Dendritic cell treated with granulocyte-macrophage colony-stimulating factor and Interleukin-4, amounts not matched to agents 40 ng/mL and 50 ng/mL, for 4 days (primary cell): Measurements from ENCODE around the gene RPEL1.
"Not testable (repeated sequence)": the region's sequence is repeated elsewhere in the genome, so short reads cannot be mapped to it uniquely, and the experiment has no call there.

Source experiments
- H3K27ac Mint-ChIP-seq: one replicate; pipeline ENCODE4 v1.8.0; 2022; ENCODE audit warnings: mild to moderate bottlenecking, mixed read lengths
- H3K27me3 Mint-ChIP-seq: one replicate; pipeline ENCODE4 v1.8.0; 2022; ENCODE audit warnings: mild to moderate bottlenecking, mixed read lengths
- H3K36me3 Mint-ChIP-seq: one replicate; pipeline ENCODE4 v1.8.0; 2022; ENCODE audit warnings: low read depth, mixed read lengths
- H3K4me1 Mint-ChIP-seq: one replicate; pipeline ENCODE4 v1.8.0; 2022; ENCODE audit warnings: low read depth, mixed read lengths
- H3K4me3 Mint-ChIP-seq: one replicate; pipeline ENCODE4 v1.8.0; 2022; ENCODE audit warnings: mild to moderate bottlenecking, moderate library complexity, mixed read lengths
- H3K9me3 Mint-ChIP-seq: one replicate; pipeline ENCODE4 v1.8.0; 2022; ENCODE audit warnings: mixed read lengths
- intact Hi-C: fragments of 100-400 bp; cut with micrococcal nuclease; formaldehyde crosslinking; loops from one replicate; pipeline ENCODE4 v1.15.0; 2022

Gene RPEL1

DNA sequence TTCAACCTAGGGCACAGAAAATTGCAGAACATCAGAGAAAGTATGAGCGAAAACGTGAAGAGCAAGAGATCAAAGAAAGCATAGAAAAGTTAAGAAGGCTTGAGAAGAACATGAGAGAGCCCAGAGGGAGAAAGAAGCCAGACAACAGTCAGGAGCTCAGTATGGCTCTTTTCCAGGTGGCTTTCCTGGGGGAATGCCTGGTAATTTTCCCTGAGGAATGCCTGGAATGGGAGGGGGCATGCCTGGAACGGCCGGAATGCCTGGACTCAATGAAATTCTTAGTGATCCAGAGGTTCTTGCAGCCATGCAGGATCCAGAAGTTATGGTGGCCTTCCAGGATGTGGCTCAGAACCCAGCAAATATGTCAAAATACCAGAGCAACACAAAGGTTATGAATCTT, 29.3 kb upstream of the RPEL1 start:
- H3K4me1 Mint-ChIP-seq, H3K4me3 Mint-ChIP-seq, intact Hi-C loops, H3K36me3 Mint-ChIP-seq, H3K27ac Mint-ChIP-seq, H3K27me3 Mint-ChIP-seq: not testable (repeated sequence)
- H3K9me3 Mint-ChIP-seq: peaks cover 12% of the 10 kb centered on the region

- peaks cover 21% of the 10 kb centered on the region for H3K9me3 Mint-ChIP-seq
- H3K36me3 Mint-ChIP-seq: no peaks in the 10 kb centered on the region
- peak overlapping the region; percentile 18 for H3K27ac Mint-ChIP-seq
- intact Hi-C loops: no loop called here
- H3K27me3 Mint-ChIP-seq: no peaks in the 10 kb centered on the region
- H3K4me1 Mint-ChIP-seq: peaks cover 18% of the 10 kb centered on the region
- H3K4me3 Mint-ChIP-seq: no peak overlapping the region
These were observed 21.6 kb upstream of the RPEL1 start for GRCh38 chr10:103224133-103224532.

- Mint-ChIP-seq H3K27ac (peak overlapping the region; percentile 18), H3K9me3 (peaks cover 21% of the 10 kb centered on the region), H3K4me1 (peaks cover 24% of the 10 kb centered on the region)
- H3K36me3 Mint-ChIP-seq, H3K27me3 Mint-ChIP-seq, intact Hi-C loops, H3K4me3 Mint-ChIP-seq: not testable (repeated sequence)
These were observed 21.0 kb upstream of the RPEL1 start for GRCh38 chr10:103224721-103225120.

GRCh38 chr10:103225939-103226338, 19.7 kb upstream of the RPEL1 start:
- Mint-ChIP-seq H3K27me3 (no peaks in the 10 kb centered on the region), H3K4me3 (no peak overlapping the region), H3K9me3 (peaks cover 21% of the 10 kb centered on the region), H3K36me3 (no peaks in the 10 kb centered on the region), H3K4me1 (peaks cover 25% of the 10 kb centered on the region), H3K27ac (peak overlapping the region; percentile 63)
- intact Hi-C loops: no loop called here

GRCh38 chr10:103227416-103227815, 18.3 kb upstream of the RPEL1 start:
- Mint-ChIP-seq H3K27me3 (no peaks in the 10 kb centered on the region), H3K4me1 (peaks cover 25% of the 10 kb centered on the region), H3K9me3 (peaks cover 15% of the 10 kb centered on the region), H3K36me3 (no peaks in the 10 kb centered on the region), H3K4me3 (no peak overlapping the region), H3K27ac (no peak overlapping the region)
- intact Hi-C loops: no loop called here

- intact Hi-C loops: no loop called here
These were observed 14.6 kb upstream of the RPEL1 start for GRCh38 chr10:103231047-103231551.

DNA sequence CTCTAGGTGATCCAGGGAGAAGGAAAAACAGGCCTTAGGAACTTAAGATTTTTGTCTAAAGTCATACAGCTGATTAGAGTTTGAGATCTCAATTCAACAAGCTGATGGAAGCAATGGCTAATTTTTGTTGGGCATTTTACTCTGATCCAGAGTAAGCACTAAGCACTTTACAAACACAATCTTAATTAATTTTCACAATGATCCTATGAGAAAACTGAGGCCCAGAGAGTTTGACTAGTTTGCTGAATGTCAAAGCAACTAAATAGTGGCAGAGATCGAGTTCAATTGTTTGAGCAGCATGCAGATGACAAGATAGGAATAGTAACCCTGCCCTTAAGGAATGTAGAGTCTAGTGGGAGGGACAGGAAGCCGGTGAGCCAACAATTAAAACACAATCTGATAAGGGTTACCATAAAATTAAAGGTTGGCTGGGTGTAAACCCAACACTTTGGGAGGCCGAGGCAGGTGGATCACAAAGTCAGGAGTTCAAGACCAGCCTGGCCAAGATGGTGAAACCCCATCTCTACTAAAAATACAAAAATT, 13.5 kb upstream of the RPEL1 start:
- intact Hi-C loops: no loop called here
- H3K9me3 Mint-ChIP-seq: no peaks in the 10 kb centered on the region

More at GRCh38 chr10:103231047-103231551, 14.6 kb upstream of the RPEL1 start:
- Mint-ChIP-seq H3K4me1 (peaks cover 22% of the 10 kb centered on the region), H3K27ac (no peak overlapping the region), H3K36me3 (no peaks in the 10 kb centered on the region), H3K27me3 (peaks cover 5% of the 10 kb centered on the region), H3K9me3 (no peaks in the 10 kb centered on the region), H3K4me3 (no peak overlapping the region)

GRCh38 chr10:103232772-103233488, 12.8 kb upstream of the RPEL1 start:
- Mint-ChIP-seq H3K27me3 (peaks cover 5% of the 10 kb centered on the region), H3K4me1 (peaks cover 22% of the 10 kb centered on the region), H3K4me3 (no peak overlapping the region), H3K36me3 (no peaks in the 10 kb centered on the region), H3K9me3 (no peaks in the 10 kb centered on the region), H3K27ac (no peak overlapping the region)
- intact Hi-C loops: no loop called here

More for the DNA sequence above, 13.5 kb upstream of the RPEL1 start:
- Mint-ChIP-seq H3K4me1 (peaks cover 20% of the 10 kb centered on the region), H3K36me3 (no peaks in the 10 kb centered on the region), H3K27me3 (peaks cover 5% of the 10 kb centered on the region), H3K4me3 (no peak overlapping the region), H3K27ac (no peak overlapping the region)

DNA sequence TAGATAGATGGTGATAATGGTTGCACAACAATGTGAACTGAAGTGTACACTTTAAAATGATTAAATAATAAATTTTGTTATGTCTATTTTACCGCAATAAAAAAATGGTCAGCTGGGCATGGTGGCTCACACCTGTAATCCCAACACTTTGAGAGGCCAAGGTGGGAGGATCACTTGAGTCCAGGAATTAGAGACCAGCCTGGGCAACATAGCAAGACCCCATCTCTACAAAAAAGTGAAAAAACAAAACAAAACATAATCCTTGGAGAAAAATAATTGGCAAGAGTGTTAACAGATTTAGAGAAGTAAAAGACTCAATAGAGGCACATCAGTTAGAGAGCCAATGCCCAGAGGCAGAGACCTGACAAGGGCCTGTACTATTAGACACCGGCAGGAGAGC, 9.9 kb upstream of the RPEL1 start:
- peaks cover 37% of the 10 kb centered on the region for H3K4me1 Mint-ChIP-seq
- no peaks in the 10 kb centered on the region for H3K36me3 Mint-ChIP-seq
- peak overlapping the region; percentile 40 for H3K27ac Mint-ChIP-seq
- H3K9me3 Mint-ChIP-seq: no peaks in the 10 kb centered on the region
- no peak overlapping the region for H3K4me3 Mint-ChIP-seq
- intact Hi-C loops: no loop called here
- peaks cover 5% of the 10 kb centered on the region for H3K27me3 Mint-ChIP-seq

DNA sequence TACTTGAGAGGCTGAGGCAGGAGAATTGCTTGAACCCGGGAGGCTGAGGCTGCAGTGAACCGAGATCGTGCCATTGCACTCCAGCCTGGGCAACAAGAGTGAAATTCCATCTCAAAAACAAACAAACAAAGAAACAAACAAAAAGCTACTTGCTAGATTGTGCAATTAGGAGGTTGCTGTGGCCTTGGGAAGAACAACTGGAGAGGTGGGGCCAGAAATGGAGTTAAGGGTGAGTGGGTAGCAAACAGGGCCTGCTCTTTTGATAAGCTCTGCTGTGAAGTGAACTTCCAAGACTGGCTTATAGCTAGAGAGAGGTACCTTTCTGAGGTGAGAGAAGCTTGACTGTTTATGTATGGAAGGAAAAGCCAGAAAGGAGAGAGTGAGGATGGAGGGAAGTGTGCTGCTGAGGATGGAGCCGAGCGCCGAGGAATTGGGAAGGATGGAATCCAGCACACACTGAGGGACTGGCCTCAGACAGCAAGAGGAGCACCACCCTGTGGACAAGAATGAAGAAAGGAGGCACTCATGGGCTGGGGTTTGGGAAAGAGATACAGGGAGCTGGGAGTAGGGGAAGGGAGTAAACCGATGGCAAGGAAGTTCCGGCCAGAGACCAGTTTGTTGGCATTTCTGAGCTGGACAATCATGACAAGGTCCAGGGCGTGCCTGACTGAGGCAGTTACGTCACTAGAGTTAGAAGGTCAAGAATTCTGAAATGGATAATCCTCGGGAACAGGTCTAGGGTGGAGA, 7.0 kb upstream of the RPEL1 start:
- peaks cover 5% of the 10 kb centered on the region for H3K27me3 Mint-ChIP-seq
- no peaks in the 10 kb centered on the region for H3K9me3 Mint-ChIP-seq
- peaks cover 45% of the 10 kb centered on the region for H3K4me1 Mint-ChIP-seq
- no peaks in the 10 kb centered on the region for H3K36me3 Mint-ChIP-seq
- no peak overlapping the region for H3K4me3 Mint-ChIP-seq
- H3K27ac Mint-ChIP-seq: peak overlapping the region; percentile 9
- intact Hi-C loops: no loop called here

- intact Hi-C loops: loop anchor here (1.0 to 10.0 kb wide), 4 partner anchors 43 to 407 kb away; partner anchors contain the start of genes CYP17A1 and NT5C2
- Mint-ChIP-seq H3K27me3 (no peaks in the 10 kb centered on the region), H3K27ac (peak overlapping the region; percentile 97), H3K9me3 (no peaks in the 10 kb centered on the region), H3K4me3 (peak overlapping the region; percentile 60), H3K4me1 (peaks cover 48% of the 10 kb centered on the region), H3K36me3 (no peaks in the 10 kb centered on the region)
These were observed 4.2 kb upstream of the RPEL1 start for GRCh38 chr10:103241262-103242011.

GRCh38 chr10:103244666-103245271, 918 bp upstream of the RPEL1 start:
- Mint-ChIP-seq H3K36me3 (no peaks in the 10 kb centered on the region), H3K27me3 (no peaks in the 10 kb centered on the region), H3K9me3 (no peaks in the 10 kb centered on the region), H3K4me3 (no peak overlapping the region), H3K27ac (peak overlapping the region; percentile 28), H3K4me1 (peaks cover 32% of the 10 kb centered on the region)
- intact Hi-C loops: loop anchor here (1.0 to 10.0 kb wide), 3 partner anchors 130 to 410 kb away; partner anchors contain the start of gene CYP17A1

DNA sequence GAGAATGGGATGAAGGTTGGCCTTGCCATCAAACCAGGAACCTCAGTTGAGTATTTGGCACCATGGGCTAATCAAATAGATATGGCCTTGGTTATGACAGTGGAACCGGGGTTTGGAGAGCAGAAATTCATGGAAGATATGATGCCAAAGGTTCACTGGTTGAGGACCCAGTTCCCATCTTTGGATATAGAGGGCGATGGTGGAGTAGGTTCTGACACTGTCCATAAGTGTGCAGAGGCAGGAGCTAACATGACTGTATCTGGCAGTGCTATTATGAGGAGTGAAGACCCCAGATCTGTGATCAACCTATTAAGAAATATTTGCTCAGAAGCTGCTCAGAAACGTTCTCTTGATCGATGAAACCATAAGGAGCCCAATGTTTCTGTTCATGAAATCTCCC, 637 bp downstream of the RPEL1 start:
- Mint-ChIP-seq H3K27me3 (no peaks in the 10 kb centered on the region), H3K4me3 (no peak overlapping the region), H3K4me1 (peaks cover 17% of the 10 kb centered on the region), H3K36me3 (no peaks in the 10 kb centered on the region), H3K27ac (no peak overlapping the region), H3K9me3 (peaks cover 5% of the 10 kb centered on the region)
- intact Hi-C loops: loop anchor here (10.0 kb wide), 2 partner anchors 132 to 412 kb away; partner anchors contain the start of gene CYP17A1
